H9 (cell line): ENCODE measurements around the gene CHCHD6. TPM values are rescaled to one million over a fixed set of nuclear protein-coding genes. Genes with fewer than 3 reads are reported as not detected.

Experiments used
- DNase-seq: peaks from one replicate; pipeline ENCODE4 v3.0.0-alpha.2; 2017
- H2AFZ ChIP-seq: one replicate; pipeline ENCODE4 v1.6.1; 2013; ENCODE audit warnings: mild to moderate bottlenecking, low read length, control low read depth, moderate library complexity
- H2AK5ac ChIP-seq: 2 replicates; pipeline ENCODE4 v1.6.1; 2013; ENCODE audit warnings: low read length, control low read depth, mixed read lengths; ENCODE audit not compliant: insufficient read length
- H2BK120ac ChIP-seq: one replicate; pipeline ENCODE4 v1.6.1; 2013; ENCODE audit warnings: low read depth, mild to moderate bottlenecking, low read length, control low read depth, inconsistent platforms; ENCODE audit not compliant: poor library complexity, severe bottlenecking
- H2BK12ac ChIP-seq: 2 replicates; pipeline ENCODE4 v1.6.1; 2013; ENCODE audit warnings: low read length, control low read depth, mixed read lengths, low read depth; ENCODE audit not compliant: insufficient read length
- H2BK15ac ChIP-seq: 2 replicates; pipeline ENCODE4 v1.6.1; 2013; ENCODE audit warnings: low read depth, low read length, control low read depth
- H2BK20ac ChIP-seq: one replicate; pipeline ENCODE4 v1.6.1; 2013; ENCODE audit warnings: low read depth, mild to moderate bottlenecking, low read length, control low read depth, inconsistent platforms; ENCODE audit not compliant: poor library complexity, severe bottlenecking
- H2BK5ac ChIP-seq: 2 replicates; pipeline ENCODE4 v1.6.1; 2013; ENCODE audit warnings: low read length, control low read depth, mixed read lengths; ENCODE audit not compliant: insufficient read length
- H3K14ac ChIP-seq: 2 replicates; pipeline ENCODE4 v1.6.1; 2013; ENCODE audit warnings: low read length, control low read depth; ENCODE audit not compliant: insufficient read depth
- H3K18ac ChIP-seq: 2 replicates; pipeline ENCODE4 v1.6.1; 2013; ENCODE audit warnings: low read depth, mild to moderate bottlenecking, mixed read lengths, low read length, control low read depth; ENCODE audit not compliant: insufficient read length
- H3K23ac ChIP-seq: 2 replicates; pipeline ENCODE4 v1.6.1; 2013; ENCODE audit warnings: low read length, control low read depth, mixed read lengths, low read depth; ENCODE audit not compliant: insufficient read length
- H3K23me2 ChIP-seq: 2 replicates; pipeline ENCODE4 v1.6.1; 2013; ENCODE audit warnings: low read depth, mild to moderate bottlenecking, mixed read lengths, low read length, control low read depth; ENCODE audit not compliant: insufficient read length, poor library complexity, severe bottlenecking
- H3K27ac ChIP-seq: 2 replicates; pipeline ENCODE4 v1.5.1; 2013; ENCODE audit warnings: low read length, control low read depth, mixed read lengths, low read depth; ENCODE audit not compliant: insufficient read length
- H3K27me3 ChIP-seq: 2 replicates; pipeline ENCODE4 v1.6.1; 2013; ENCODE audit warnings: low read length, control low read depth, inconsistent platforms; ENCODE audit not compliant: insufficient read depth
- H3K4ac ChIP-seq: 2 replicates; pipeline ENCODE4 v1.6.1; 2013; ENCODE audit warnings: low read depth, mild to moderate bottlenecking, control low read depth, inconsistent platforms, low read length, moderate library complexity
- H3K4me1 ChIP-seq: 2 replicates; pipeline ENCODE4 v1.6.1; 2013; ENCODE audit warnings: low read length, control low read depth, inconsistent platforms; ENCODE audit not compliant: insufficient read depth
- H3K4me2 ChIP-seq: 2 replicates; pipeline ENCODE4 v1.6.1; 2013; ENCODE audit warnings: low read length, control low read depth, mixed read lengths; ENCODE audit not compliant: insufficient read length, insufficient read depth
- H3K56ac ChIP-seq: 2 replicates; pipeline ENCODE4 v1.6.1; 2013; ENCODE audit warnings: low read depth, mild to moderate bottlenecking, mixed read lengths, low read length, control low read depth; ENCODE audit not compliant: insufficient read length
- H3K79me1 ChIP-seq: 2 replicates; pipeline ENCODE4 v1.6.1; 2013; ENCODE audit warnings: low read depth, mild to moderate bottlenecking, moderate library complexity, low read length, control low read depth, inconsistent platforms; ENCODE audit not compliant: insufficient read depth, poor library complexity, severe bottlenecking
- H3K79me2 ChIP-seq: 2 replicates; pipeline ENCODE4 v1.6.1; 2013; ENCODE audit warnings: low read length, control low read depth, inconsistent platforms; ENCODE audit not compliant: insufficient read depth
- H3K9ac ChIP-seq: 2 replicates; pipeline ENCODE4 v1.6.1; 2013; ENCODE audit warnings: low read length, control low read depth, mixed read lengths; ENCODE audit not compliant: insufficient read length; ENCODE audit errors: extremely low read depth
- H3K9me3 ChIP-seq: one replicate; pipeline ENCODE4 v1.6.1; 2013; ENCODE audit warnings: low read depth, low read length, inconsistent platforms; ENCODE audit not compliant: control insufficient read depth
- H3T11ph ChIP-seq: one replicate; pipeline ENCODE4 v1.6.1; 2013; ENCODE audit warnings: mild to moderate bottlenecking, low read length, control low read depth, inconsistent platforms
- H4K20me1 ChIP-seq: one replicate; pipeline ENCODE4 v1.6.1; 2013; ENCODE audit not compliant: control insufficient read depth, insufficient read length, insufficient read depth
- H4K5ac ChIP-seq: 2 replicates; pipeline ENCODE4 v1.6.1; 2013; ENCODE audit warnings: low read depth, mild to moderate bottlenecking, mixed read lengths, low read length, control low read depth; ENCODE audit not compliant: insufficient read length
- H4K8ac ChIP-seq: replicated peaks from 2 replicates; pipeline ENCODE4 v1.6.1; 2013; ENCODE audit warnings: low read length, control low read depth, mixed read lengths, low read depth; ENCODE audit not compliant: insufficient read length
- H4K91ac ChIP-seq: 2 replicates; pipeline ENCODE4 v1.6.1; 2013; ENCODE audit warnings: low read depth, mild to moderate bottlenecking, moderate library complexity, mixed read lengths, low read length, control low read depth; ENCODE audit not compliant: insufficient read length
- H3K27ac Mint-ChIP-seq, 3 experiments: 2 replicates in 2 of 3; 3 replicates in 1 of 3; pipeline ENCODE4 v1.8.0; 2020 to 2021; ENCODE audit warnings: mixed read lengths in 3 of 3, mild to moderate bottlenecking in 1 of 3, moderate library complexity in 1 of 3
- H3K27me3 Mint-ChIP-seq: 2 replicates; pipeline ENCODE4 v1.8.0; 2021; ENCODE audit warnings: low read depth, mild to moderate bottlenecking, moderate library complexity, mixed read lengths
- H3K36me3 Mint-ChIP-seq, 3 experiments: 2 replicates in 2 of 3; 3 replicates in 1 of 3; pipeline ENCODE4 v1.8.0; 2020 to 2021; ENCODE audit warnings: low read depth in 3 of 3, mixed read lengths in 3 of 3; ENCODE audit not compliant: insufficient read depth in 1 of 3
- H3K4me1 Mint-ChIP-seq, 2 experiments: 2 replicates each; pipeline ENCODE4 v1.8.0; 2020; ENCODE audit warnings: mixed read lengths in 2 of 2
- H3K4me3 Mint-ChIP-seq, 2 experiments: 2 replicates in 1 of 2; 3 replicates in 1 of 2; pipeline ENCODE4 v1.8.0; 2020 to 2021; ENCODE audit warnings: mild to moderate bottlenecking in 2 of 2, mixed read lengths in 2 of 2, moderate library complexity in 1 of 2
- H3K9me3 Mint-ChIP-seq, 2 experiments: 2 replicates in 1 of 2; 3 replicates in 1 of 2; pipeline ENCODE4 v1.8.0; 2020; ENCODE audit warnings: mild to moderate bottlenecking in 2 of 2, mixed read lengths in 2 of 2, moderate library complexity in 1 of 2
- WGBS: extraction: QIAGEN DNeasy Blood & Tissue Kit; methylation state at CpG from one replicate; pipeline ENCODE4 v1.1.7; 2013; ENCODE audit warnings: missing lambda C conversion rate, low lambda C conversion rate, mixed read lengths; ENCODE audit not compliant: insufficient read length; ENCODE audit errors: extremely low coverage; 5-methylcytosine and 5-hydroxymethylcytosine counted together
- total RNA-seq: library from RNA; stranded (reverse); gene quantifications from 2 replicates; pipeline ENCODE4 v1.2.1, GENCODE V29; 2021
- TF ChIP-seq, protein P1 (sequence below): fragments of 200-600 bp; sonication (generic); conservative IDR thresholded peaks from 3 replicates; pipeline ENCODE4 v1.8.0; 2021; ENCODE audit warnings: antibody characterized with exemption, mild to moderate bottlenecking

CHCHD6 gene
- total RNA-seq, 1 experiment from 2014 or later, result 34.2 TPM

DNA sequence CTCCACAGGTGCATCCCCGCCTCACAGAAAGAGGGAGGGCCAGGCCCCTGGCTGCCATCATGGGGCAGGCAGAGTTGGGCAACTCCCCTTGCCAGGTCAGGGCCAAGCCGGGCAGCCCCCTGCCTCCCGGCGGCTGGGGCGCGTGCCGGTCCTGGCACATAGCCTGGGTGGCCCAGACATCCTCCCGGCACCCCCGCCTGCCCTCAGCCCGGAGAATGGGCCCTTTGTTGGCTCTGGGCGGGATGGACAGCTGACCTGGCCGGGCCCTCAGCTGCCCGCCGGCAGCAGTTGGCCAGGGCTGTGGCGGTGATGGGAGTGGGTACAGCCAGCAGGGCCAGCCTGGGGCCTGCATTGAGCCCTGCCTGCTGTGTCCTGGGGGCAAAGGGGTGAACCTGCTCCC is 295.3 kb downstream of the CHCHD6 start:
- no CpG with 5 or more reads among the region's 15 CpGs for WGBS
- no peaks in the 10 kb centered on the region for H3K27me3 Mint-ChIP-seq
- Histone ChIP-seq H3K9me3 (no peaks in the 10 kb centered on the region), H3T11ph (no peak overlapping the region), H3K56ac (no peak overlapping the region), H2BK5ac (no peak overlapping the region), H3K18ac (no peak overlapping the region), H2AK5ac (no peak overlapping the region), H3K27ac (no peak overlapping the region), H3K4me2 (no peak overlapping the region), H4K8ac (no peak overlapping the region), H3K4ac (no peak overlapping the region), H3K4me1 (peaks cover 4% of the 10 kb centered on the region; the same call in 1 of the 2 replicates), H2BK12ac (no peak overlapping the region), H2BK20ac (no peak overlapping the region), H3K23me2 (no peaks in the 10 kb centered on the region), H2AFZ (no peak overlapping the region), H4K91ac (no peak overlapping the region), H3K14ac (no peak overlapping the region), H4K5ac (no peak overlapping the region), H3K79me1 (no peaks in the 10 kb centered on the region), H3K9ac (no peak overlapping the region), H3K23ac (no peak overlapping the region), H2BK15ac (no peak overlapping the region), H2BK120ac (no peak overlapping the region), H4K20me1 (peaks cover under 1% of the 10 kb centered on the region), H3K79me2 (no peaks in the 10 kb centered on the region; the same call in 1 of the 2 replicates), H3K27me3 (no peaks in the 10 kb centered on the region)
- H3K4me1 Mint-ChIP-seq, result peaks cover 11 to 24% of the 10 kb centered on the region in 2 experiments
- peaks cover 2 to 10% (median 8%) of the 10 kb centered on the region in 3 experiments; a peak in 4 of 7 replicates for H3K36me3 Mint-ChIP-seq
- DNase-seq, result no peak
- H3K9me3 Mint-ChIP-seq, result no peaks in the 10 kb centered on the region
- no peak overlapping the region for H3K27ac Mint-ChIP-seq
- TF ChIP-seq, protein P1, sequence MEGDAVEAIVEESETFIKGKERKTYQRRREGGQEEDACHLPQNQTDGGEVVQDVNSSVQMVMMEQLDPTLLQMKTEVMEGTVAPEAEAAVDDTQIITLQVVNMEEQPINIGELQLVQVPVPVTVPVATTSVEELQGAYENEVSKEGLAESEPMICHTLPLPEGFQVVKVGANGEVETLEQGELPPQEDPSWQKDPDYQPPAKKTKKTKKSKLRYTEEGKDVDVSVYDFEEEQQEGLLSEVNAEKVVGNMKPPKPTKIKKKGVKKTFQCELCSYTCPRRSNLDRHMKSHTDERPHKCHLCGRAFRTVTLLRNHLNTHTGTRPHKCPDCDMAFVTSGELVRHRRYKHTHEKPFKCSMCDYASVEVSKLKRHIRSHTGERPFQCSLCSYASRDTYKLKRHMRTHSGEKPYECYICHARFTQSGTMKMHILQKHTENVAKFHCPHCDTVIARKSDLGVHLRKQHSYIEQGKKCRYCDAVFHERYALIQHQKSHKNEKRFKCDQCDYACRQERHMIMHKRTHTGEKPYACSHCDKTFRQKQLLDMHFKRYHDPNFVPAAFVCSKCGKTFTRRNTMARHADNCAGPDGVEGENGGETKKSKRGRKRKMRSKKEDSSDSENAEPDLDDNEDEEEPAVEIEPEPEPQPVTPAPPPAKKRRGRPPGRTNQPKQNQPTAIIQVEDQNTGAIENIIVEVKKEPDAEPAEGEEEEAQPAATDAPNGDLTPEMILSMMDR, result no peak
- no peak overlapping the region for H3K4me3 Mint-ChIP-seq
